Occipital lobe (tissue), 2 donors: ENCODE results near the gene ADARB2. TPM values are rescaled to one million over a fixed set of nuclear protein-coding genes. Genes with fewer than 3 reads are reported as not detected.
"Not testable (repeated sequence)": the region's sequence is repeated elsewhere in the genome, so short reads cannot be mapped to it uniquely, and the experiment has no call there.

ENCODE experiments used
- DNase-seq: peaks from one replicate; lab custom pipeline; 2025; lab: John Stamatoyannopoulos, UW
- total RNA-seq: library from RNA; depleted of rRNA; stranded (reverse); fragments of >200 nt; gene quantifications from one replicate; pipeline ENCODE4 v1.2.3, GENCODE V29; 2014

Gene ADARB2
- total RNA-seq, 1 donor from 2014 or later, result 4.8 TPM

DNA sequence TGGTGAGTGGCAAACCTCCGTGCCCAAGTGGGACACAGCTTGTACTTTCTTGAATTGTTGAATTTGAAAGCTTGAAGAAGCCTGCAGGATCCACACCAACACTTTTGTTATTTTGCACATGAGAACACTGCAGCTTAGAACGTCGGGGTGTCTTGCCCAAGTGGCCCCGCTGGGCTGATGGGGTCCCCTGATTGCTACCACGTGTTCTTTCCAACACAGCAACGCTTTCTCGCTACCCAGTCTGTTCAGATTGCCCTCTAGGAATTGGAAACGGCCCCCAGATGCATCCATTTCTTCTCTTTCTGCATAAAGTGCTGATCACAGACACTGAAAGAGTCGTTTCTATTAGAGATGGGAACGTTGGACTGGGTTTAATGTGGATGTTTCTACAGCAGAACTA is 268.5 kb downstream of the ADARB2 start:
- no peak for DNase-seq

DNA sequence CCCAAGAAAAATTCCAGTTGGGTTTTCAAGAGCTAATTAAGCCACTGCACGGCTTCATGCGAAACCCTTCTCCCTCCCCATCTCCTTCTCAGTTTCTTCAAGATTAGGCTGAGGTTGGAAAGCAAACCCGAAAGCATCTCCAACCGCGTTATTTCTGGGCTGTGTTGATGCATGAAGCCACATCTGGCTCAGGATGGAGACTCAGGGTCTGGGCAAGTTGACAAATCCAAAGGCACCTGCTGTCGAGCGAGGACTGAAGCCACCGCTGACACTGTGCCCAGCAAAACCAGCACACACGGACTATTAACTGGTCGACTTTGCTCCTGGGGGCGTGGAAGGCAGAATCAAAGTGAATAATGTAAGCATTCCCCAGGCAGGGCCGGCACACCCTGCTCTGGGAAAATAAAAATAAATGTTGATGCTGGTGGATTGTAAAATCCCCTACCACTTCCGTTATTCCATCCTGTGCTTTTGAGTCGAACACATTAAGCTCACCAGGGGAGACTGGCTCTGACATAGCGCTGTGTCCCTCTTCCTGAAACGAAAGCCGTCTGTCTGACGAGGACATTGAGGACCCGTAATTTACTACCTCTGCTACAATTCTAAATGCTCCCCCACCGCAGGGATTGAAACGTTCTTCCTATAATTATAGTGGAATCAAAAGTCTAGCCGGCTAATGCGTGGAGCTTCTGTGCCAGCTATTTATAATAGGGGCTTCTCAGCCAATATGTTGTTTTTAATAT is 269.8 kb downstream of the ADARB2 start:
- no peak for DNase-seq

DNA sequence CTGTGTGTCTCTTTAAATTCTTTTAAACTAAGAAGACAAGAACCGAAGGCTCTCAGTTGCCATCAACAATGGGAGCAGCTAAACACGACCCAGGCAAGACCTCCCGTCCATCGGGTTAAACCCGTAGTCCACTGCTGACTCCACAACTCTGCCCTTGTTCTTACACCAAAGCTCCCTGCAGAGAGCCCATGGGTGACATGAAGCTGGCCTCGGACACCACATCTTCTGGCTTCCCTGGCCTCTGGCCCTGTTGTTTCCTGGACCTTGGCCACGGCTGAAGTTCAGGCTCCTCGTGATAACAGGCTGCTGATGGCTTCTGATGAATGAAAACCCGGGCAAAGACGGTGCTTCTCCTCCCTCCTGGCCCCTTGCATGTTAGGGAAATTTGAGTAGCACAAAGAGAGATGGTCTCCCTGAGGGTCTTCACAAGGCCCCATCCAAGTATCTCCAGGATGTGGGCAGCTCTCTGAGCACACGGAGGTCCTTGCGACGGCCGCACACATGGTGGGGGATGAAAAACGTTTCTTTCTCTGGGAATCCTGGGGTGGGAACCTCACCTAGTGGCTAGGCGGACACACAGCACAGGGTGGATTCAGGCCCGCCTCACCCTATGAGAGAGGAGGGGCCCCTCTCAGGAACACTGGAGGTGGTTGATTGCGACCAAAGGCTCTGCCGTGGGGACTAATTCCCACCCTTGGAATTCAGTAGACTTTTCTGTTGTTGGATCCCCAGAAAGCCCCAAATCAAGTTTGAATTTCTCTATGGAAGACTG is 271.1 kb downstream of the ADARB2 start:
- DNase-seq, result no peak

DNA sequence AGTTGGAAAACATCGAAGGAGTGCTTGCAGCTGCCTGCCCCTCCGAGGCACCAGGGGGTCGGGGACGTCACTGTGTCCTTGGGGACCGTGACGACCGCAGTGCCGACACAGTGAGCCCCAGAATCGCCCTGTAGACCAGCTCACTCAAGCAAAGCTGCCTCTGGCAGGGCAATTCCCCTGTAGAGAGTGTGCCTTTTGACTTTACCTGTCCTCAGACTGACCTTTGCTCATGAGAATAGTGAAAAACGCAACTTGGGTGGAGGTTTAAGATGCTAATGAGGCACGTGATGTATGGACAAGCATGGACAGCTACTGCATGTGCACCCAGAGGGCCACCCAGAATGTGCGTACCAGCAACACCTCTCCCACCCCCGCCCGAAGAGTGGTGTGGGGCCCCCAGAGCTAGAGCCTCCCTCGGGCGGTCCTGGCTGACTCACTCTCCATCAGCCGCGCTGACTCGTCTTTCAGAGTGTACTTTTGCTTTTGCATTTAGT is 271.9 kb downstream of the ADARB2 start:
- no peak for DNase-seq

DNA sequence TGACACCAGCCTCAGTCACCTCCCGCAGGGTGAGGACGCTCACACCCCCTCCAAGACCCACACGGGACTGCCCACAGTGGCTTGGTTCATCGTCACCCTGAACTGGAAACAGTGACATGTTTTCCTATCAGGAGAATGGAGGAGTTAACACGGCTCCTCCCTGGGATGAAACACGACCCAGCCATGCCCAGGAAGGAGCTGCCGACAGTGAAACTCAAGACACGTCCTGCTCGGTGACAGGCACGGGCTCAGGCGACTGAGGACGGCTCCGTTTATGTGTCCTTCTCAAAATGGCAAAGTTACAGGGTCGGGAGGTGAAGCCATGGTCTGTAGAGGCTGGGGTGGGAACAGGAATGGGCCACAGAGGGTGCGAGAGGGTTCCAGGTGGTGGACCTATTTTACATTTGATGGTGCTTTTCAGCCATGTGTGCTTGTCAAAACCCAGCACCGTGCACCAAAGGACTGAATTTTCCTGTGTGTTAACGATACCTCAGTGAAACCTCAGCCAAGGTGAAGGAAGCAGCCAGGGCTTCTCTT is 272.4 kb downstream of the ADARB2 start:
- no peak for DNase-seq

DNA sequence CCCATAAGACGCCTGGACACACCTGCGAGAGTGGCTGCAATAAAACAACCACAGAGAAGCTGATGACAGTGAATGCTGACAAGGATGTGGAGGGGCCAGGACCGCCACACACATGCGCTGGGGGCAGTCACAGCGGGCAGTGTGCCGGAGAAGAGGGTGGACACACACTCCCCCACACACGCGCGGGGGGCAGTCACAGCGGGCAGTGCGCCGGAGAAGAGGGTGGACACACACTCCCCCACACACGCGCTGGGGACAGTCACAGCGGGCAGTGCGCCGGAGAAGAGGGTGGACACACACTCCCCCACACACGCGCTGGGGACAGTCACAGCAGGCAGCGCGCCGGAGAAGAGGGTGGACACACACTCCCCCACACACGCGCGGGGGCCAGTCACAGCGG is 273.4 kb downstream of the ADARB2 start:
- not testable (repeated sequence) for DNase-seq

DNA sequence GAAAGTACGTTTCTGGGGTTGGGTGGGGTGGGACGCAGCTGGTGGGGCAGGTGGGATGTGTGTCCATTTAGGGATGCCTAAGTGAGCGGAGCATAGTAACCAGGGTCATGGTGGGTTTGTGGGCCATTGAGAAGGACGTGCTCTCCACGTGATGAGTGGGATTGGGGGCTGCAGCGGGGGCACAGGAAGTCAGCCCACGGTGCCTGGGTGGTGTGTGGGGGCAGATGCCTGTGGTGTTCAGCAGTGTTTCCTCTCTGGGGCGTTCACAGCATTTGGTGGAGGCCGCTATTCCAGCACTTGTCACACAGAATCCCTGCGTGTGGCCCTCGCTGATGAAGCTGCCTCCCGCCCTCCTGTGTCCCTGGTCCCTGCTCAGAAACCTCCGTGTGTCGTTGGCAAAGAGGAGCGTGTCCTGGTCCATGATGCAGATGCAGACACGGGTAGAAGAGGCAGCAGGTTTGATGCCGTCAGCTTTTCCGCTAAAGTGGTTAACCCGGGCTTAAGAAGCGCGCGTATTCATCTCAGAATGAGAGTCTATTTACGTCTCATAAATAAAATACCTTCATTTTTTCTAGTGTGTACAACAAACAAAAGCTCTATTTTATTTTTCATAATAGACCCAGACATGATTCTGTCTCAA is 274.2 kb downstream of the ADARB2 start:
- no peak for DNase-seq

DNA sequence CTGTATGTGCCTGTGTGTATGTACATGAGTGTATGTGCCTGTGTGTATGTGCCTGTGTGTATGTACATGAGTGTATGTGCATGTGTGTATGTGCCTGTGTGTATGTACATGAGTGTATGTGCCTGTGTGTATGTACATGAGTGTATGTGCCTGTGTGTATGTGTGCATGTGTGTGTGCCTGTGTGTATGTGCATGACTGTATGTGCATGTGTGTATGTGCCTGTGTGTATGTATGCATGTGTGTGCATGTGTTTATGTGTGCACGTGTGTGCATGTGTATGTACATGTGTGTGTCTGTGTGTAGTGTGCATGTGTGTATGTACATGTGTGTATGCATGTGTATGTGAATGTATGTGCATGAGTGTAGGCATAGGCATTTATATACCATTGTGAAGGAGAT is 274.8 kb downstream of the ADARB2 start:
- DNase-seq, result no peak

DNA sequence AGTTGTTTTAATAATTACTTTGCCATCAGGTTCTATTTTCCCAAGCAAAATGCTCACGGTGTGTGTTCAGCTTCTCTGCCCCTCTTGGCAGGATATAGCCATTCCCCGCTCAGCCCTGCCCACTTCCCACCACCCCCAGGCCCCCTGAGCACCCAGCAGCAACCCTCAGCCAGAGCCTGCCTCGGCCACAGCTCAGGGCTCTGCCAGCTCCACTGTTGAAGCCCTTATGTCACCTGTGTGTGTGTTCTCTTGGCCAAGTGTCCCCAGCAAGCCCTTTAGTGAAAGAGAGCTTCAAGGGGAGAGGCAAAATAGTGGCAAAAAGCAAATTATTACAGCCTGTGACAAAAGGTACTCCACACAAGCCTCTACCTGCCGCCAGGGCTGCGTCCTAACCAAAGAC is 275.3 kb downstream of the ADARB2 start:
- no peak for DNase-seq

DNA sequence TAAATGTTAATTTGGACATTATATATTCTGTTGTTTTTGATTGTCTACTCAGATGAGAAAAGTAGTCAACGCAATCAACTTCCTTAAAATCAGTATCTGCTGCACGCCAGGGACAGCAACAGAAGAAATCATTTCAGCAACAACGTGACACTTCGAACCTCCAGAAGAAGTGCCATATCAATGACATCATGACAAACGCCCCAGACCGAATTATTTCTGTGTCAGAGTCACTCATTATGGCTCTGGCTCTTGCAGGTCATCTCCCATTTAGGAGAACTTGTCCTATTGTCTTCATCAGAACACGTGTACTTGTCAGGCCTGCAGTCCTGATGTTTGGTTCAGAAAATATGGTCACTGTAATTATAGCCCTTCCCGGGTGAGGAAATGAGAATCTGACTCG is 276.3 kb downstream of the ADARB2 start:
- DNase-seq, result no peak

DNA sequence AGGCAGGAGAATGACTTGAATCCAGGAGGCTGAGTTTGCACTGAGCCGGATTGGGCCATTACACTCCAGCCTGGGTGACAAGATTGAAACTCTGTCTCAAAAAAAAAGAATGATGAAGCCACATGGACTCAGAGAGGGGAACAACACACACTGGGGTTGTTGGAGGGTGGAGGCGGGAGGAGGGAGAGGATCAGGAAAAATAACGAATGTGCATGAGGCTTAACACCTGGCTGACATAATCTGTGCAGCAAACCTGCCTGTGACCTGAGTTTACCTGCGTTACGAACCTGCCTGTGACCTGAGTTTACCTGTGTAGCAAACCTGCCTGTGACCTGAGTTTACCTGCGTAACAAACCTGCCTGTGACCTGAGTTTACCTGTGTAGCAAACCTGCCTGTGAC is 277.7 kb downstream of the ADARB2 start:
- DNase-seq, result not testable (repeated sequence)

DNA sequence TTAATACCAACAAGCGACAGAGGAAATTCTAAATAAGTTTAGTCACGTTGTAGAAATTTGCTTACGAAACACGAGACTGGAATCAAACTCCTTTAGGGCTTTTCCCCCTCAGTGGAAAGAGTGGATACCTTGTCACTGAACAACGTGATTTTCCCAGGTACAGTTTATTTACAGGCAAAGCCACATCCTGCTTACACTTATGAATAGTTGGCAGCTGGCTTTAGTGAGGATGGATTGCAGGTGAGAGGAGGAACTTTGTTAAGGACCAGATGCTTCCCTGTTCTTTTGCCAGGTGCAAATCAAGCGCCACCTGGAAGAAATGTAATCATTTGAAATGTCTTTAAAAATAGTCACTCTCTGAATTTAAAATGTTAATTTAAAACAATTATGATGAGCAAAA is 282.4 kb downstream of the ADARB2 start:
- no peak for DNase-seq

DNA sequence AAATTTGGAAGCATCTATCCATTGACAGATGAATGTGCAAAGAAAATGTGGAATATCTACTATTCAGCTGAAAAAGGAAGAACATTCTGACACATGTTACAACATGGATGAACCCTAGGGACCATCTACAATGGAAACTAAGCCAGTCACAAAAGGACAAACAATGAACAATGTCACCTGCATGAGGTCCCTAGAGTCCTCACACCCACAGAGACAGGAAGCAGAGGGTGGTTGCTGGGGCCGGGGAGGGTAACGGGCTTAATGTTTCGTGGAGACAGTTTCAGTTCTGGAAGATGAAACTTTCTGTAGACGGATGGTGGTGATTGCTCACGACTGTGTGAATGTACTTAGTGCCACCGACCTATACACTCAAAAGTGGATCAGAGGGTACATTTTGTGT is 282.9 kb downstream of the ADARB2 start:
- DNase-seq, result no peak

DNA sequence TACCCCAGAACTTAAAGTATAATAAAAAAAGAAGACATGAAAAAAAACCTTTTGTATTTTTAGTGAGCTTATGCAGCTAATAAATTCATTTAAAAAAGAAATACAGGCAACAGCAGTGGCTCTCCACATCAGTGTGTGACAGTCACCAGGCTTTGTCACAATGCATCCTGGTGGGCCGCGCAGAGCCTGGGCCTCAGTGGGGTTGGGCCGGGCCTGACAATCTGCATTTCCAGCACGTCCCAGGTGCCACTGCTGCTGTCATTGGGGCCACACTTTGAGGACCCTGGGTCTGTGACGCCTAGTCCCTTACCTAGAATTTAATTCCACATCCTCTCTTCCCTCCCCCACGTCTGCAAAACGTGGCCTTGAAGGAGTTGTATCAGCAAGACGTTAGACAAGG is 284.5 kb downstream of the ADARB2 start:
- no peak for DNase-seq

DNA sequence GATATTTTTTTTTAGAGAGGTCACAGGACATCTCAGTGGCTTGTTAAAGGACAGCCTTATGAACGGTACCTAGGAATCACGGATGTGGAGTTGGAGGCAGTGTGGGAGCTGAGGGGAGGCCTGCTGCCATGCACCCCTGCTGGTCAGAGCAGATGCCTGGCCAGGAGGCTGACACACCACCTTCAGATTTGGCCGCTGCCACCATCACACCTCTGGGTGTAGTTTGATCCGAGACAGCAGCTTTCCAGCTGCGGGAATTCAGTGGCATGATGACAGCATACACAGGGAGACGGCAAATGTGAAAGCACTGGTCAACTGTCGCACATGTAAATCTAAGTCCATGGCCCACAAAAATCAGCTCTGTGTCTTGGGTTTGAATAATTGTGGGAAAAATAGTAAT is 285.4 kb downstream of the ADARB2 start:
- DNase-seq, result no peak

DNA sequence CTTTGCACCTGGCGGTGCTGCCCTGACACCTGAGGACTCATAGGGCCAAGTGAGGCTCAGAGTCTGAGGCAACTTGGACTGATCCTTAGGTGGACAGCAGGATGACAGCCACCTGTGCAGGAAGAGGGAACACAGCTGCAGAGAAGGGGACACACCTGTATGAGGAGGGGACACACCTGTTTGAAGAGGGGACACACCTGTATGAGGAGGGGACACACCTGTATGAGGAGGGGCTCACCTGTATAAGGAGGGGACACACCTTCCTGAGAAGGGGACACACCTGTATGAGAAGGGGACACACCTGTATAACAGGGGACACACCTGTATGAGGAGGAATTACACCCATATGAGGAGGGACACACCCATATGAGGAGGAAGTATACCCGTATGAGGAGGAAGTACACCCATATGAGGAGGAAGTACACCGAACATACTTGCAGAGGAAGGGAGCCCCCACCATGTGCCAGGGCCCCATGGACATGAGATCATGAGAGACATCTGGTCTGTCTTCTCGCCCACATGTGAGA is 285.9 kb downstream of the ADARB2 start:
- DNase-seq, result no peak

DNA sequence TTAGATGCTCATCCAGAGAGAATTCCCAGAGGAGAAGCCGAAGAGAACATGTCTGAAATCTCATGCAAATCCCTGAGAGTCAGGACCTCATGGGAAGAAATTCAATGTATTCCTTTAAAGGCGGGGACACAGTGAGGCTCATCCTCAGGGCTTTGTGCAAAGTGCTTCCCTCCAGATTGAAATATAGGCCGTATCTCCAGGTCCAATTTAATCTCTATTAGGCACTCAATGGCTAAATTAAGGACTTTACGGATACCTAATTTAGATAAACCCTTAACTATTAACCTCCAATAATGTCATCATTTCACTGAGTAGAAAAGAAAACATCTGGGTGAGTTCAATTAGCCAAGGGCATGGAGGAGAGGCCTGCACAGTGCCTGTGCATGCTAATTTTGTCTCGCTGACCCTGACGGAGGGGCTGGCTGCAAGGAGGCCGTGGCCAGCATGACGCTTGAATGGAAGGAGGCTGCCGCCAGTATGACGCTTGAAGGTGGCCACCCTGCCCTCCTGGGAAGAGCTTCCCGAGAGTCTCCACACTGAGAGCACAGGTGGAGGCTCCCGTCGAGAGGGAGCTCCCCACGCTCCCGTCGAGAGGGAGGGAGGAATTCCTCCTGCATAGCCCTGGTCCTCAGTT is 287.6 kb downstream of the ADARB2 start:
- DNase-seq, result no peak

DNA sequence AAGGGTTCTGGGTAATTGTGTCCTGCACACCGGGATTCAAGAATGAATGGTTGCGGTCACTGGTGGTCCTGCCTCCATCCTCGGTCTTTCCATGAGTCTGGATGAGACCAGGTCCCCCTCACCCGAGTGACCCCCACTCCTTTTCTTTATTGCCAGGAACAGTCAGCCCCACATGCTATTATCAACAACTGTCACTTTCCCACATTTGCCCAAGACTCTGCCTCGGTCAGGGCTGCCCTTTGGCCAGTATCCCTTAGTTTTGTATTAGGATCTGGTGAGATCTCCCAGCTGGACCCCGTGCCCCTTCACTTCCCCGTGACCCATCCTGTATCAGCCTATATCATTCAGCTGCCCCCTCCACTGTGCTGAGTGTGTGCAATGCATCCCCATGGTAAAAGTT is 288.3 kb downstream of the ADARB2 start:
- DNase-seq, result no peak

DNA sequence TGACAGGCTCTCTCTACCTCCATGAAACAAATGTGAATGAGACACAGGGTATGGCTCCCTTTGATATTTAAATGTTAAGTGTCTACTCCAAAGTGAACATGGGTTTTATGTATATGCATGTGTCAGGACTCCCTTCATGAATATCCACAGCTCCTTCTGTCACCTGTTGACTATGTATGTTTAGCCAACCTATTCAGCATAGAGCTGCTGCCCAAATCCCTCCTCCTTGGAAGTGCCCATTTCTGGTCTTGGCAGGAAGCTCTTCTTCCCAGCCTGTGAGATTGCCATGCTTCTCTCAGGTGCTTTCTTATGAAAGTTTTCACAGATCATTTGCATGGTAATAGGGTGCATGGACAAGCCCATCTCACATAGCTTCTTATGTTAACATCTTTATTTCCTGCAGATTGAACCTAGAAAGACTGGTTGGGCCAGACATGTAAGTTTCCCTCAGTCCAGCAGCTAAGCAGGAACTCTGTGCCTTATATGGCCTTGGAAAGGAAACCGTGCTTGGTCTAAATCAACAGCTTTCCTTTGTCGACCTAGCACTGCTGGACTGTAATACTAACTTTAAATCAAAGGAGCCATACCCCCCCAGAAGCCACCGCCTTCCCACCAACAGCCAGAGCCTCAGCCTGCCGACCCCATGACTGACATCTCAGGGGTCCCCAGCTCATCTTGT is 288.9 kb downstream of the ADARB2 start:
- DNase-seq, result no peak

DNA sequence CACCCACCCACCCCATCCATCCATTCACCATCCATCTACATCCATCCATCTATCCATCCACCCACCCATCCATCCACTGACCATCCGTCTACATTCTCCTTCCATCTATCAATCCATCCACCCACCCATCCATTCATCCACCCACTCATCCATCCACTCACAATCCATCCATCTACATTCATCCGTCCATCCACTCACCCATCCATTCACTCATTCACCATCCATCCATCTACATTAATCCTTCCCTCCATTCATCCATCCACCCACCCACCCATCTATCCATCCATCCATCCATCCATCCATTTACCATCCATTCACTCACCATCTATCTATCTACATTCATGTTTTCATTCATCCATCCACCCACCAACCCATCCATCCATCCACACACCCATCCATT is 292.5 kb downstream of the ADARB2 start:
- DNase-seq, result no peak

DNA sequence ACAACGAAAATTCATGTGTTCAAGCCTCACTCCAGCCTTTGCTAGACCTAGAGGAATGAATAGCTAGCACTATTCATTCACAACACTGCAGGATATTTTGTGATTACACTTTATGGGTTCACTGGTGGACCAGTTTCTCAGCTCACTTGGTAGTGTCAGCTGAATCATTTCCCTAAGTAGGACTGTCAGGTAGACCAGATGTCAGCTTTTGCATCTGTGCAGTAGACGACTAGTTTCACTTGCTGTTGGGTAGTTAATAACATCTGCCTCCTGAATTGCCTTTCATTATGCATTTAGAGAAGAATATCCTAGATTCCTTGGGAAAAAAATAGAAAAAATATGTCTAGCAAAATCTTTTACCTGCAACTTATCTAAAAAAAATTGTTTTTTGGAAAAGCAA is 296.4 kb downstream of the ADARB2 start:
- DNase-seq, result no peak
